Endothelial cell of umbilical vein (primary cell): ENCODE data around the gene EID3. TPM values are rescaled to one million over a fixed set of nuclear protein-coding genes. Genes with fewer than 3 reads are reported as not detected.
A peak's percentile ranks its signal among the peaks of the same experiment; 100 is the strongest.

Experiments
- BruUV-seq: library from RNA; stranded (reverse); fragments of 400-500 nt; replicated peaks from 2 replicates; lab custom pipeline; 2021; lab: Mats Ljungman, UMichigan
- CTCF ChIA-PET: fragments of 300-600, 350-600 bp; sonication (Branson Sonifier 250); formaldehyde crosslinking; loops from one replicate; lab custom pipeline; 2021; ENCODE audit warnings: antibody characterized with exemption, inconsistent platforms; lab: Charles Lee
- POLR2A ChIA-PET: fragments of 300-600, 350-600 bp; sonication (Branson Sonifier 250); formaldehyde crosslinking; loops from one replicate; lab custom pipeline; 2021; ENCODE audit warnings: antibody characterized with exemption, inconsistent platforms; lab: Charles Lee
- DNase-seq: peaks from one replicate; pipeline ENCODE4 v3.0.0-alpha.2; 2011; ENCODE audit warnings: low read depth, low spot score
- FAIRE-seq: peaks from 2 replicates; lab custom pipeline; 2011; peaks lifted over from hg19 to GRCh38; lab: Jason Lieb, UNC
- H2AFZ ChIP-seq: 2 replicates; pipeline ENCODE4 v1.6.0; 2012; ENCODE audit warnings: low read depth, low read length, control low read depth, inconsistent platforms
- H3K27ac ChIP-seq: 2 replicates; pipeline ENCODE4 v1.5.1; 2011; ENCODE audit warnings: low read depth, mild to moderate bottlenecking, control low read depth, low read length, moderate library complexity; ENCODE audit not compliant: insufficient read depth
- H3K27me3 ChIP-seq, 2 experiments: 2 replicates each; pipeline versions ENCODE4 v1.6.0 to v1.6.1; 2011; ENCODE audit warnings: low read length in 2 of 2, mixed read lengths in 1 of 2; ENCODE audit not compliant: control insufficient read depth in 2 of 2, insufficient read depth in 2 of 2
- H3K36me3 ChIP-seq, 2 experiments: 2 replicates in 1 of 2; 3 replicates in 1 of 2; pipeline ENCODE4 v1.5.1; 2011; ENCODE audit warnings: low read length in 2 of 2, mild to moderate bottlenecking in 1 of 2, moderate library complexity in 1 of 2; ENCODE audit not compliant: control insufficient read depth in 2 of 2, insufficient read depth in 2 of 2; ENCODE audit errors: extremely low read depth in 1 of 2
- H3K4me1 ChIP-seq: 3 replicates; pipeline ENCODE4 v1.5.1; 2011; ENCODE audit warnings: mild to moderate bottlenecking, low read length; ENCODE audit not compliant: control insufficient read depth, insufficient read depth; ENCODE audit errors: extremely low read depth
- H3K4me2 ChIP-seq: 2 replicates; pipeline ENCODE4 v1.6.1; 2011; ENCODE audit warnings: low read length, control low read depth, mixed read lengths; ENCODE audit not compliant: insufficient read depth
- H3K4me3 ChIP-seq, 3 experiments: fragments of 200-600 bp in 1 of 3; sonication (generic), shearing (Covaris generic) in 1 of 3; replicated peaks in 1 of 3; 2 replicates each; pipeline ENCODE4 v1.5.1; 2011 to 2016; ENCODE audit warnings: control low read depth in 3 of 3, low read length in 3 of 3, mild to moderate bottlenecking in 2 of 3, inconsistent platforms in 1 of 3, low read depth in 1 of 3, moderate library complexity in 1 of 3; ENCODE audit not compliant: insufficient read depth in 1 of 3
- H3K79me2 ChIP-seq: 2 replicates; pipeline ENCODE4 v1.6.0; 2012; ENCODE audit warnings: low read length, inconsistent platforms; ENCODE audit not compliant: control insufficient read depth, insufficient read depth
- H3K9ac ChIP-seq: replicated peaks from 2 replicates; pipeline ENCODE3; 2011; ENCODE audit warnings: low read length, control low read depth; ENCODE audit not compliant: insufficient read depth; ENCODE audit errors: extremely low read depth
- H3K9me1 ChIP-seq: replicated peaks from 3 replicates; pipeline ENCODE4 v1.6.0; 2011; ENCODE audit warnings: mild to moderate bottlenecking, low read length; ENCODE audit not compliant: control insufficient read depth, insufficient read depth; ENCODE audit errors: extremely low read depth
- H3K9me3 ChIP-seq: replicated peaks from 2 replicates; pipeline ENCODE4 v1.5.1; 2012; ENCODE audit warnings: low read length, inconsistent platforms; ENCODE audit not compliant: control insufficient read depth, insufficient read depth
- H4K20me1 ChIP-seq: replicated peaks from 2 replicates; pipeline ENCODE3; 2011; ENCODE audit warnings: mild to moderate bottlenecking, low read length; ENCODE audit not compliant: control insufficient read depth, insufficient read depth; ENCODE audit errors: extremely low read depth
- EZH2 ChIP-seq: IDR thresholded peaks from 2 replicates; pipeline ENCODE4 v1.6.1; 2012; ENCODE audit warnings: borderline replicate concordance, low read depth, mild to moderate bottlenecking, moderate library complexity, low read length, inconsistent platforms; ENCODE audit not compliant: severe bottlenecking
- FOS ChIP-seq: IDR thresholded peaks from 2 replicates; pipeline ENCODE4 v1.6.1; 2011; ENCODE audit warnings: mild to moderate bottlenecking, low read length, moderate library complexity, borderline replicate concordance; ENCODE audit not compliant: insufficient read depth
- GATA2 ChIP-seq: IDR thresholded peaks from 2 replicates; pipeline ENCODE4 v1.7.0; 2011; ENCODE audit warnings: low read depth, mild to moderate bottlenecking, moderate library complexity, mixed read lengths, low read length; ENCODE audit not compliant: insufficient read length, insufficient read depth
- JUN ChIP-seq: IDR thresholded peaks from 2 replicates; pipeline ENCODE4 v1.6.1; 2011; ENCODE audit warnings: borderline replicate concordance, low read depth; ENCODE audit not compliant: insufficient read length, insufficient read depth
- MAX ChIP-seq: IDR thresholded peaks from 2 replicates; pipeline ENCODE4 v1.6.1; 2011; ENCODE audit not compliant: insufficient read depth, insufficient read length
- MYC ChIP-seq: IDR thresholded peaks from one replicate; pipeline ENCODE4 v1.6.1; 2011; ENCODE audit warnings: mild to moderate bottlenecking, low read depth, low read length
- POLR2A ChIP-seq: IDR thresholded peaks from 2 replicates; pipeline ENCODE4 v1.6.1; 2012; ENCODE audit warnings: low read depth, mild to moderate bottlenecking, control low read depth, low read length
- POLR2AphosphoS5 ChIP-seq: IDR thresholded peaks from 2 replicates; pipeline ENCODE4 v1.6.1; 2012; ENCODE audit warnings: low read depth, mild to moderate bottlenecking, control low read depth, low read length, moderate library complexity; ENCODE audit not compliant: insufficient read depth
- dilution Hi-C: fragments of 300-500 bp; cut with MboI; formaldehyde crosslinking; loops from one replicate; pipeline ENCODE4 v1.15.0; 2019; ENCODE audit warnings: low sequenced_read_pairs; ENCODE audit not compliant: extremely low pct_ligation_motif_present
- intact Hi-C: fragments of 100-400 bp; cut with micrococcal nuclease; formaldehyde crosslinking; loops from one replicate; pipeline ENCODE4 v1.10.0; 2022
- polyA plus RNA-seq, 4 experiments: library from polyadenylated mRNA; depleted of rRNA in 3 of 4; stranded (reverse) in 3 of 4; unstranded in 1 of 4; fragments of >200 nt; gene quantifications; 2 replicates each; pipeline versions ENCODE4 v1.2.1 to v1.2.3, GENCODE V29; 2011 to 2012; ENCODE audit warnings: missing spikeins in 1 of 4
- total RNA-seq: library from RNA; stranded (reverse); gene quantifications from 2 replicates; pipeline ENCODE4 v1.2.3, GENCODE V29; 2021
- TF ChIP-seq, protein P1 (sequence below), 2 donors: IDR thresholded peaks; 1 replicate in 1 of 2; 2 replicates in 1 of 2; pipeline ENCODE4 v1.5.1; 2011; ENCODE audit warnings: low read length in 2 of 2, mild to moderate bottlenecking in 2 of 2, moderate library complexity in 2 of 2, control low read depth in 1 of 2, inconsistent platforms in 1 of 2, low read depth in 1 of 2; ENCODE audit not compliant: insufficient read depth in 1 of 2; ENCODE audit errors: extremely low read depth in 1 of 2

Gene EID3
- total and polyA plus RNA-seq, 2 donors (not counting 3 experiments of a cell fraction or from before 2014, with no cell fraction given), result 1.5 to 14.5 TPM

DNA sequence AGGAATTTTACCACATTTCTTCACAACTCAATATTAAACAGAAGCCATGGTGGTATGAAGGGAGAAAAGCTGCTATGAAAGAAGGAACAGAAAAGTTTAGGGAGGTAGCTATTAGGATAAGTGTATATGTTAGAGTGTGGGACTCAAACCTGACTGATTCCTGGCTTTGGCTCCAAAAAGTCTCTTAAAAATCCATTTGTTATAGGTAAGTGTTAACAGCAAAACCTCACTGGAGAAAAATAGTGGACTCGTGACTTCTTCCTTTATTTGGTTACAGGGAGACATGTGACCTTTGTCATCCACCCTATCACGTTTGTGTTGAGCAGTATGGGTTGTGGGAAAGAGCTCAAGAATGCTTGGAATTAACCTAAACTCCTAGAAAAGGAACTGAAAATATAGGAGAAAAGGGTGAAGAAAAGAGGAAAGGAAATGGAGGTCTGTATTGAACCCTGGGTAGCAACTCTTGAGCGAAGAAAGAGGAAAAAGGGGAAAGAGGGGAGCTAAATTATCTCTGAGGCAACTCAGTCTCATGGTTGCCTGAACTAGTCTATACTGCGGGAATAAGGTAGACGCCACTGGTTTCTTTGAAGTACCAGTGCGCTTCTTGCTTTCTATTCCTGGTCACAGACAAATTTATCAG lies 3.6 kb upstream of the EID3 start:
- Histone ChIP-seq H4K20me1 (peaks cover 36% of the 10 kb centered on the region), H3K36me3 (peaks cover 5 to 59% of the 10 kb centered on the region in 2 experiments), H3K4me2 (peak overlapping the region; percentile 24), H3K4me3 (no peak overlapping the region), H3K27me3 (no peaks in the 10 kb centered on the region), H3K9ac (no peak overlapping the region), H3K9me3 (no peaks in the 10 kb centered on the region), H3K79me2 (peaks cover 98% of the 10 kb centered on the region), H3K9me1 (no peaks in the 10 kb centered on the region), H3K27ac (peak overlapping the region; percentile 1), H3K4me1 (peaks cover 79% of the 10 kb centered on the region), H2AFZ (no peak overlapping the region)
- TF ChIP-seq GATA2 (no peak), MYC (no peak), POLR2A (no peak), JUN (no peak), POLR2AphosphoS5 (no peak), FOS (no peak), EZH2 (no peak), MAX (no peak)
- TF ChIP-seq, protein P1, sequence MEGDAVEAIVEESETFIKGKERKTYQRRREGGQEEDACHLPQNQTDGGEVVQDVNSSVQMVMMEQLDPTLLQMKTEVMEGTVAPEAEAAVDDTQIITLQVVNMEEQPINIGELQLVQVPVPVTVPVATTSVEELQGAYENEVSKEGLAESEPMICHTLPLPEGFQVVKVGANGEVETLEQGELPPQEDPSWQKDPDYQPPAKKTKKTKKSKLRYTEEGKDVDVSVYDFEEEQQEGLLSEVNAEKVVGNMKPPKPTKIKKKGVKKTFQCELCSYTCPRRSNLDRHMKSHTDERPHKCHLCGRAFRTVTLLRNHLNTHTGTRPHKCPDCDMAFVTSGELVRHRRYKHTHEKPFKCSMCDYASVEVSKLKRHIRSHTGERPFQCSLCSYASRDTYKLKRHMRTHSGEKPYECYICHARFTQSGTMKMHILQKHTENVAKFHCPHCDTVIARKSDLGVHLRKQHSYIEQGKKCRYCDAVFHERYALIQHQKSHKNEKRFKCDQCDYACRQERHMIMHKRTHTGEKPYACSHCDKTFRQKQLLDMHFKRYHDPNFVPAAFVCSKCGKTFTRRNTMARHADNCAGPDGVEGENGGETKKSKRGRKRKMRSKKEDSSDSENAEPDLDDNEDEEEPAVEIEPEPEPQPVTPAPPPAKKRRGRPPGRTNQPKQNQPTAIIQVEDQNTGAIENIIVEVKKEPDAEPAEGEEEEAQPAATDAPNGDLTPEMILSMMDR (IDR thresholded peaks at IDR 0.05; ENCODE audit: extremely low read depth in 1 of 2, insufficient read depth in 1 of 2, low read depth in 1 of 2, low read length in 2 of 2), result no peak
- intact Hi-C loops (loop anchor here (5.0 kb wide), 1 partner anchor 807 kb away; the partner anchor contains the start of gene WASHC4), dilution Hi-C loops (no loop called here)
- no TSS peak for BruUV-seq
- CTCF ChIA-PET, result interaction anchor here (0.7 to 3.3 kb wide), 4 partner anchors 11 to 123 kb away, joined by 3 to 18 read pairs (median 3); partner anchors contain the start of gene TXNRD1
- FAIRE-seq (no peak), DNase-seq (no peak)
- POLR2A ChIA-PET, result interaction anchor here (0.7 to 15.5 kb wide), 3 partner anchors 9 to 81 kb away, joined by 4 to 222 read pairs (median 10); partner anchors contain the start of gene TXNRD1
